Upper lobe of left lung (tissue), 6 donors: Measurements from ENCODE around the gene MMP14. TPM values are rescaled to one million over a fixed set of nuclear protein-coding genes. Genes with fewer than 3 reads are reported as not detected.

Experiments
- ATAC-seq, 2 donors: fragments of 200-7000 bp; cut with Tn5 transposase; one replicate each; pipeline ENCODE4 v1.9.1; 2022; ENCODE audit warnings: mild to moderate bottlenecking in 2 of 2, moderate library complexity in 2 of 2; ENCODE audit not compliant: low FRiP score in 2 of 2
- DNase-seq, 2 donors: peaks; one replicate each; pipeline ENCODE4 v3.0.0-alpha.2; 2019 to 2020
- H3K27ac ChIP-seq, 4 donors: fragments of 200-600 bp; sonication (generic); one replicate each; pipeline ENCODE4 v1.5.1; 2016 to 2019
- H3K27me3 ChIP-seq, 4 donors: fragments of 200-600 bp; sonication (generic); one replicate each; pipeline ENCODE4 v1.5.1; 2017 to 2019
- H3K36me3 ChIP-seq, 4 donors: fragments of 200-600 bp; sonication (generic); one replicate each; pipeline ENCODE4 v1.5.1; 2016 to 2019
- H3K4me1 ChIP-seq, 4 donors: fragments of 200-600 bp; sonication (generic); one replicate each; pipeline ENCODE4 v1.5.1; 2018 to 2019
- H3K4me3 ChIP-seq, 4 donors: fragments of 200-600 bp; sonication (generic); one replicate each; pipeline ENCODE4 v1.5.1; 2017 to 2019; ENCODE audit warnings: mild to moderate bottlenecking in 2 of 4, moderate library complexity in 1 of 4
- H3K9me3 ChIP-seq, 4 donors: fragments of 200-600 bp; sonication (generic); one replicate each; pipeline ENCODE4 v1.5.1; 2018 to 2019
- EP300 ChIP-seq, 4 donors: sonication (generic); formaldehyde crosslinking; IDR thresholded peaks; one replicate each; pipeline ENCODE4 v1.5.1; 2017; ENCODE audit warnings: antibody characterized with exemption in 4 of 4, control low read depth in 2 of 4
- POLR2A ChIP-seq, 4 donors: fragments of 450-650 bp; IDR thresholded peaks; one replicate each; pipeline ENCODE4 v1.5.1; 2016 to 2017; ENCODE audit warnings: antibody characterized with exemption in 4 of 4, mild to moderate bottlenecking in 2 of 4
- POLR2AphosphoS5 ChIP-seq, 2 donors: sonication (generic); formaldehyde crosslinking; IDR thresholded peaks; one replicate each; pipeline ENCODE4 v1.5.1; 2017; ENCODE audit warnings: antibody characterized with exemption in 2 of 2
- WGBS, 2 donors: methylation state at CpG; one replicate each; pipeline ENCODE4 v1.1.5; 2017 to 2018; 5-methylcytosine and 5-hydroxymethylcytosine counted together
- total RNA-seq, 6 donors: library from RNA; depleted of rRNA in 4 of 6; stranded (reverse); fragments of >200 nt in 4 of 6; gene quantifications; one replicate each; pipeline versions ENCODE4 v1.1.0 to v1.2.1, GENCODE V29; 2016 to 2021
- TF ChIP-seq, protein P1 (sequence below), 6 experiments: fragments of 450-650 bp in 4 of 6; fragments of 200-600 bp in 2 of 6; sonication (generic) in 2 of 6; IDR thresholded peaks; one replicate each; pipeline ENCODE4 v1.5.1; 2016 to 2019; ENCODE audit warnings: antibody characterized with exemption in 6 of 6
- donor health status: DM: no; HTN: no; CAD: no; lungs with moderate emphysema.
- donor health status: DM: no; HTN: yes; CAD: no; lungs with severe emphysema.

Gene MMP14
- total RNA-seq, 6 donors from 2014 or later, result 53.4 to 157 (median 104) TPM

DNA sequence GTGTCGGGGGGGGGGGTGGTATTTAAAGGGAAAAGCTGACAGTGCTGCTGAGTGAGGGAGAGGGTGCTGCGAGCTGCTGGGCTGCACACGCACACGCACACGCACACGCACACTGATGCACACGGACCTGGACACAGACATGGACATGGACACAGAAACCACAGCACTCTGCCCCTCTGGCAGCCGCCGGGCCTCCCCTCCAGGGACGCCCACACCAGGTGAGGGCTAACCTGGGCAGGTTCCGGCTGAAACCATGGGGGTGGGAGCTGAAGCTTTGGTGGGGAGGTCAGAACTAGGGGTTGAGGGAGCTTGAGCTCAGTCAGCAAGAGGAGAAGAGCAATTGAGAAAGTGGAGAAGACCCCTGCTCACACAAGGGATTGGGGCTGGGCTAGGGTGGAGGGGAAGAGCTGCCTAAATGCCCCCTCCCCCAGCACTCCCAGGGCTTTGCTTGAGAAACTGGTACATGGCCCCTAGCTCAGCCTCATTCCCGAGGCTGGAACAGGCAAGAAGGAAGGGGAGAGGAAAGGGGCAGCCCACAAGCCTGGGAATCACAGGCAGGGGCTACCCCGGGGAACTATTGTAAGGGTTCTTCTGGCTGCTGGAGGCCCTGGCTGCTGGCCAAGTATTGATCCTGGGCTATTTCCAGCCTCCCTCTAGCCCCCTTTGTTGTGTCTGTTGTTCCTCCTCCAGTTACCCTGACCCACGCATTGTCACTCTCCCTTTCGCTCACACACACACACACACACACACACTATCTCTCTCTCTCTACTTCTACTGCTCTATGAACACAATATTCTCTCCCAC lies 47.0 kb downstream of the MMP14 start, which contains the start of gene REM2:
REM2 (plus strand) TSS at position 50 of the 804 bp plus-strand sequence; CDS start at position 116, 66 bp downstream.
- ATAC-seq (no peak), DNase-seq (no peak)
- Histone ChIP-seq H3K36me3 (peaks cover under 1 to 12% (median 3%) of the 10 kb centered on the region in 4 donors), H3K4me3 (no peak within 1 kb of the TSS), H3K27me3 (no peaks in the 10 kb centered on the region), H3K27ac (no peak within 1 kb of the TSS), H3K9me3 (no peaks in the 10 kb centered on the region), H3K4me1 (peaks cover 16 to 39% (median 34%) of the 10 kb centered on the region in 4 donors)
- WGBS, 2 donors, result 44 to 52% methylated on average over 11 to 14 of the region's 15 CpGs
- TF ChIP-seq POLR2A (IDR thresholded peaks at IDR 0.05) (no peak), EP300 (IDR thresholded peaks at IDR 0.05) (no peak), POLR2AphosphoS5 (IDR thresholded peaks at IDR 0.05) (no peak)
- TF ChIP-seq, protein P1, sequence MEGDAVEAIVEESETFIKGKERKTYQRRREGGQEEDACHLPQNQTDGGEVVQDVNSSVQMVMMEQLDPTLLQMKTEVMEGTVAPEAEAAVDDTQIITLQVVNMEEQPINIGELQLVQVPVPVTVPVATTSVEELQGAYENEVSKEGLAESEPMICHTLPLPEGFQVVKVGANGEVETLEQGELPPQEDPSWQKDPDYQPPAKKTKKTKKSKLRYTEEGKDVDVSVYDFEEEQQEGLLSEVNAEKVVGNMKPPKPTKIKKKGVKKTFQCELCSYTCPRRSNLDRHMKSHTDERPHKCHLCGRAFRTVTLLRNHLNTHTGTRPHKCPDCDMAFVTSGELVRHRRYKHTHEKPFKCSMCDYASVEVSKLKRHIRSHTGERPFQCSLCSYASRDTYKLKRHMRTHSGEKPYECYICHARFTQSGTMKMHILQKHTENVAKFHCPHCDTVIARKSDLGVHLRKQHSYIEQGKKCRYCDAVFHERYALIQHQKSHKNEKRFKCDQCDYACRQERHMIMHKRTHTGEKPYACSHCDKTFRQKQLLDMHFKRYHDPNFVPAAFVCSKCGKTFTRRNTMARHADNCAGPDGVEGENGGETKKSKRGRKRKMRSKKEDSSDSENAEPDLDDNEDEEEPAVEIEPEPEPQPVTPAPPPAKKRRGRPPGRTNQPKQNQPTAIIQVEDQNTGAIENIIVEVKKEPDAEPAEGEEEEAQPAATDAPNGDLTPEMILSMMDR (IDR thresholded peaks at IDR 0.05), result no peak

DNA sequence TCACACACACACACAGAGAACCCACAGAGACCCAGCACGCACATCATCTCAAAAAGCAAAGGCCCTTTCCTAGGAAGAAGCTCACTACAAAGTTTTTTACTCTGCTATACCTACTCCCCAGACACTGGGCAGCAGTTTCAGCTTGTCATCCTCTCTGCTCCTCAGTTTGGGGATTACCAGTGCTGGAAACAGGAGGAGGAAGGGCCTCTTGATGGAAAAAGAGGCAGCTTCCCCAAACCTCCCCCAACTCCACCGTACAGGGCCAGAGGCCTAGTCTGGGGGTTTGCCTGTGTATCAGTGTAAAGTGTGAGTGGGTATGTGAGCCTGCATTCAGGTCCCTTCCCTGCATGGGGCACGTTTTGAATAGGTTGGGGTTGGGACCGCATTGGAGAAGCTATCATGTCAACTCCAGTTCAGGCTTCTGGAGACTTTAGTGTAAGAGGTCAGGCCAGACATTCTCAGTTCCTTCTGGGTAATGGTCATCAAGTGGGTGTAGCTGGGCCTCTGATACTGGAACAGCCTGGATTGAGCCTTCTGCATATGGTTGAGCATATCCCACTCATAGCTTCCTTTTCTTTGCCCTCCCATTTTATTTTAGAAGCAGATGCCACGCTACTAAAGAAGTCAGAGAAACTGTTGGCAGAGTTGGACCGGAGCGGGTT lies 47.8 kb downstream of the MMP14 start:
- ATAC-seq, result no peak
- Histone ChIP-seq H3K27me3 (no peaks in the 10 kb centered on the region), H3K36me3 (peaks cover 0 to 4% (median 0%) of the 10 kb centered on the region in 4 donors), H3K4me1 (peaks cover 16 to 39% (median 35%) of the 10 kb centered on the region in 4 donors), H3K27ac (no peak overlapping the region), H3K9me3 (no peaks in the 10 kb centered on the region), H3K4me3 (no peak overlapping the region)
- no peak for TF ChIP-seq EP300 (IDR thresholded peaks at IDR 0.05)
- 79 to 84% methylated on average over 7 of the region's 7 CpGs for WGBS, 2 donors
- no peak for DNase-seq

DNA sequence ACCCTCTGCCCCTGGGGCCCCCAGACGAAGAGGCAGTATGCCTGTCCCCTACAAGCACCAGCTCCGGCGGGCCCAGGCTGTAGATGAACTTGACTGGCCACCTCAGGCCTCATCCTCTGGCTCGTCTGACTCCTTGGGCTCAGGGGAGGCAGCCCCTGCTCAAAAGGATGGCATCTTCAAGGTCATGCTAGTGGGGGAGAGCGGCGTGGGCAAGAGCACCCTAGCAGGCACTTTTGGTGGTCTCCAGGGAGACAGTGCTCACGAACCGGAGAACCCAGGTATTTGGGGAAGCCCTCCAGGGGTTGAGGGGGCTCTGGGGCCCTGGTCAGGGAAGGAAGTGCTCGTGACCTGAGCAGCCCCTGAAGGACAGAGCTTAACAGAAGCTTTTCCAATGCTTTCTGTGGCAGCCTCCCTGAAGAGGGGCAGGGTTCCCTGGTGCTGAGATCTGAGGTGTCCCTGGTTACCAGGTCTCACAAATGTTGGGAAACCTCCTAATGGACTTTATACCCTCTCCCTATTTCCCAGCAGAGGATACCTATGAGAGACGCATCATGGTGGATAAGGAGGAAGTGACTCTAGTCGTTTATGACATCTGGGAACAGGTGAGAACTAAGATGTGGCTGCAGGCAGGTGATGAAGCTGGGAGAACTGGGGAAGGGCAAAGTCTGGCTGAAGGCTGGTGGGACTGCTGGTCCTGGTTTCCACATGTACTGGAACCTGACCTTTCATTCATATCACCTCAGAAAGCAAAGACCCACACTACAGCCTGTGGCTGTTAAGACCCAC lies 48.5 kb downstream of the MMP14 start:
- DNase-seq, result no peak
- 90 to 92% methylated on average over 7 to 11 of the region's 11 CpGs for WGBS, 2 donors
- H3K4me3 ChIP-seq, result no peak overlapping the region
- no peaks in the 10 kb centered on the region for H3K27me3 ChIP-seq
- no peak for ATAC-seq
- H3K36me3 ChIP-seq, result no peaks in the 10 kb centered on the region
- no peak for TF ChIP-seq POLR2A (IDR thresholded peaks at IDR 0.05)
- TF ChIP-seq, protein P1 (IDR thresholded peaks at IDR 0.05), result no peak
- no peak for TF ChIP-seq POLR2AphosphoS5 (IDR thresholded peaks at IDR 0.05)
- TF ChIP-seq EP300 (IDR thresholded peaks at IDR 0.05), result no peak
- H3K4me1 ChIP-seq, result peaks cover 16 to 39% (median 35%) of the 10 kb centered on the region in 4 donors
- H3K27ac ChIP-seq, result no peak overlapping the region
- H3K9me3 ChIP-seq, result no peaks in the 10 kb centered on the region

DNA sequence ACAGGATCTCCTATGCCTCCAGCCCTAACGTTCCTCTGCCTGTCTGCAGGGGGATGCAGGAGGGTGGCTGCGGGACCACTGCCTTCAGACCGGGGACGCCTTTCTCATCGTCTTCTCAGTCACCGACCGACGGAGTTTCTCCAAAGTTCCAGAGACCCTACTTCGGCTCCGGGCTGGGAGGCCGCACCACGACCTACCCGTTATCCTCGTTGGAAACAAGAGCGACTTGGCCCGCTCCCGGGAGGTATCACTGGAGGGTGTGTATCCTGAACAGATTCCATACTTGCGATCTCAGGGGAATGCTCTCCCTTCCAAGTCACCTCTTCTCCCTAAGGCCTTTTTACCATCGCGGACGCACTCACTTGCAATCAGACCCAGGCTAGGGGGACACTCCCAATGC lies 49.6 kb downstream of the MMP14 start:
- no peak for ATAC-seq
- WGBS, 2 donors, result 92 to 93% methylated on average over 21 of the region's 21 CpGs

More for the DNA sequence above, 49.6 kb downstream of the MMP14 start:
- Histone ChIP-seq H3K4me3 (peak overlapping the region in 3 of 4 donors; percentile 49 to 68 (median 59)), H3K27ac (peak overlapping the region; percentile 74 to 82 (median 79)), H3K4me1 (peaks cover 16 to 39% (median 35%) of the 10 kb centered on the region in 4 donors), H3K36me3 (no peaks in the 10 kb centered on the region), H3K27me3 (no peaks in the 10 kb centered on the region), H3K9me3 (no peaks in the 10 kb centered on the region)
- DNase-seq, result no peak
- no peak for TF ChIP-seq EP300 (IDR thresholded peaks at IDR 0.05)
- TF ChIP-seq, protein P1 (IDR thresholded peaks at IDR 0.05), result no peak
